Thoracic aorta (tissue), 2 donors: ENCODE data around the gene DEFB119. TPM values are rescaled to one million over a fixed set of nuclear protein-coding genes. Genes with fewer than 3 reads are reported as not detected.
"Not testable (repeated sequence)": the region's sequence is repeated elsewhere in the genome, so short reads cannot be mapped to it uniquely, and the experiment has no call there.

ENCODE experiments used
- ATAC-seq: fragments of 150-250 bp; one replicate; pipeline ENCODE4 v1.8.0; 2017; ENCODE audit warnings: low read depth; ENCODE audit not compliant: insufficient number of reproducible peaks, low FRiP score
- DNase-seq: peaks from one replicate; pipeline ENCODE4 v3.0.0-alpha.2; 2020; ENCODE audit warnings: low spot score
- H3K27ac ChIP-seq, 2 donors: fragments of 200-600 bp; sonication (generic); 1 replicate in 1 of 2; 2 replicates in 1 of 2; pipeline ENCODE4 v1.5.1; 2016; ENCODE audit warnings: mild to moderate bottlenecking in 2 of 2, moderate library complexity in 2 of 2
- H3K27me3 ChIP-seq: fragments of 200-600 bp; sonication (generic); replicated peaks from 2 replicates; pipeline ENCODE4 v1.6.0; 2016; ENCODE audit warnings: mild to moderate bottlenecking; ENCODE audit not compliant: insufficient read depth
- H3K36me3 ChIP-seq: fragments of 200-600 bp; sonication (generic); one replicate; pipeline ENCODE4 v1.5.1; 2016
- H3K4me1 ChIP-seq, 2 donors: fragments of 200-600 bp; sonication (generic); 1 replicate in 1 of 2; 2 replicates in 1 of 2; pipeline versions ENCODE4 v1.5.1 to v1.6.0; 2016; ENCODE audit warnings: low read depth in 2 of 2, mild to moderate bottlenecking in 1 of 2; ENCODE audit not compliant: control insufficient read depth in 1 of 2
- H3K4me3 ChIP-seq: fragments of 200-600 bp; sonication (generic); 2 replicates; pipeline ENCODE4 v1.5.1; 2016; ENCODE audit warnings: mild to moderate bottlenecking
- H3K9me3 ChIP-seq: fragments of 200-600 bp; sonication (generic); 2 replicates; pipeline ENCODE4 v1.5.1; 2016
- total RNA-seq, 2 donors: library from RNA; depleted of rRNA; stranded (reverse); fragments of >200 nt; gene quantifications; one replicate each; pipeline versions ENCODE4 v1.1.0 to v1.2.3, GENCODE V29; 2016
- TF ChIP-seq, protein P1 (sequence below): fragments of 200-600 bp; sonication (generic); IDR thresholded peaks from one replicate; pipeline ENCODE4 v1.5.1; 2019; ENCODE audit warnings: antibody characterized with exemption

Gene DEFB119, protein sequence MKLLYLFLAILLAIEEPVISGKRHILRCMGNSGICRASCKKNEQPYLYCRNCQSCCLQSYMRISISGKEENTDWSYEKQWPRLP
- not detected for total RNA-seq

DNA sequence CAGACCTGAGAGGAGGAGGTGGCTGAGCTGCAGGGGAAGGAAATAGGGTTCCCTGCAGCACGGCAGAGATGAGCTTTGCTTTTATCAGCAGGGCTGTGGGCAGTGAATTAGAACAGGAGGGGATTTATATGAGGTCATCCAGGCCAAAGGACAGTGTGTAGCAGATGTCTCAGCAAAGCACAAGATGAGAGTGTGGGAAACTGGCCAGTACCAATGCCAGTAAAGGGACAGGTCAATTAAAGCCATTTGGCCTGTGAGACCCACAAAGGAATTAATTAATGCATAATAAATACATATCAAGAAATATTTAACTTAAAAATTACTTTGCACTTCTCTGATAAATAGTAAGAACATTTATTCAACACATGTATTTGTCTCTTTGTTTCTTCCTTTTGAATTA lies at the start of gene DEFB119:
TSS of gene DEFB119 (minus strand) at position 101 of the 400 bp plus-strand sequence. CDS start 107 bp downstream, outside the sequence.
- DNase-seq (no peak), ATAC-seq (no peak)
- no peak within 1 kb of the TSS for H3K27ac ChIP-seq
- H3K4me3 ChIP-seq: no peak within 1 kb of the TSS
- no peaks in the 10 kb centered on the region for H3K4me1 ChIP-seq
- TF ChIP-seq, protein P1, sequence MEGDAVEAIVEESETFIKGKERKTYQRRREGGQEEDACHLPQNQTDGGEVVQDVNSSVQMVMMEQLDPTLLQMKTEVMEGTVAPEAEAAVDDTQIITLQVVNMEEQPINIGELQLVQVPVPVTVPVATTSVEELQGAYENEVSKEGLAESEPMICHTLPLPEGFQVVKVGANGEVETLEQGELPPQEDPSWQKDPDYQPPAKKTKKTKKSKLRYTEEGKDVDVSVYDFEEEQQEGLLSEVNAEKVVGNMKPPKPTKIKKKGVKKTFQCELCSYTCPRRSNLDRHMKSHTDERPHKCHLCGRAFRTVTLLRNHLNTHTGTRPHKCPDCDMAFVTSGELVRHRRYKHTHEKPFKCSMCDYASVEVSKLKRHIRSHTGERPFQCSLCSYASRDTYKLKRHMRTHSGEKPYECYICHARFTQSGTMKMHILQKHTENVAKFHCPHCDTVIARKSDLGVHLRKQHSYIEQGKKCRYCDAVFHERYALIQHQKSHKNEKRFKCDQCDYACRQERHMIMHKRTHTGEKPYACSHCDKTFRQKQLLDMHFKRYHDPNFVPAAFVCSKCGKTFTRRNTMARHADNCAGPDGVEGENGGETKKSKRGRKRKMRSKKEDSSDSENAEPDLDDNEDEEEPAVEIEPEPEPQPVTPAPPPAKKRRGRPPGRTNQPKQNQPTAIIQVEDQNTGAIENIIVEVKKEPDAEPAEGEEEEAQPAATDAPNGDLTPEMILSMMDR: no peak
- H3K27me3 ChIP-seq: no peaks in the 10 kb centered on the region
- H3K9me3 ChIP-seq: no peaks in the 10 kb centered on the region
- H3K36me3 ChIP-seq: no peaks in the 10 kb centered on the region

DNA sequence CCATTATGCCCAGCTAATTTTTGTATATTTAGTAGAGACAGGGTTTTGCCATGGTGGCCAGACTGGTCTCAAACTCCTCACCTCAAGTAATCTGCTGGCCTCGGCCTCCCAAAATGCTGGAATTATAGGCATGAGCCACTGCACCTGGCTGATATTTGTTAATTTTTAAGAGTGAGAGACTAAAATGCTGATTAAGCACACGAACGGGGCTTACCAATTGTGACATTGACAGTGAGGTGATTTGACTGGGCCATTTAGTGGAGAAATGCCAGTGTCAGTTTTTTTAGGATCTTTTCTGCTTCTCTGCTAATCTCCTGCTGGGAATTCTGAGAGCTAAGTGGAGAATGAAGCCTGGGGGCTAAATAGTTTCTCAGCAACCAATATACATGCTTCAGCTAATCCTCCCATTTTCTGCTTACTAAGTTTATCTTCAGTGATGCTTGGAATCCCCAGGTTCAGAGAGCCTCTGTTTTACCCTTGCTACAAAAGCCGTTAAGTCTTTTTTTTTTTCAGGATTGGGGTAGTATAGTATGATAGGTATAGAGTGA lies 40.3 kb upstream of the DEFB119 start:
- Histone ChIP-seq H3K36me3 (no peaks in the 10 kb centered on the region), H3K4me1 (no peaks in the 10 kb centered on the region), H3K27me3 (no peaks in the 10 kb centered on the region), H3K4me3 (no peak overlapping the region), H3K9me3 (no peaks in the 10 kb centered on the region), H3K27ac (no peak overlapping the region)
- ATAC-seq: no peak
- TF ChIP-seq, protein P1: no peak
- DNase-seq: no peak

- not testable (repeated sequence) for H3K27me3 ChIP-seq, DNase-seq, H3K4me3 ChIP-seq, H3K4me1 ChIP-seq, H3K27ac ChIP-seq, H3K36me3 ChIP-seq, ATAC-seq, H3K9me3 ChIP-seq
Observed at GRCh38 chr20:31427576-31427975, 37.2 kb upstream of the DEFB119 start.

DNA sequence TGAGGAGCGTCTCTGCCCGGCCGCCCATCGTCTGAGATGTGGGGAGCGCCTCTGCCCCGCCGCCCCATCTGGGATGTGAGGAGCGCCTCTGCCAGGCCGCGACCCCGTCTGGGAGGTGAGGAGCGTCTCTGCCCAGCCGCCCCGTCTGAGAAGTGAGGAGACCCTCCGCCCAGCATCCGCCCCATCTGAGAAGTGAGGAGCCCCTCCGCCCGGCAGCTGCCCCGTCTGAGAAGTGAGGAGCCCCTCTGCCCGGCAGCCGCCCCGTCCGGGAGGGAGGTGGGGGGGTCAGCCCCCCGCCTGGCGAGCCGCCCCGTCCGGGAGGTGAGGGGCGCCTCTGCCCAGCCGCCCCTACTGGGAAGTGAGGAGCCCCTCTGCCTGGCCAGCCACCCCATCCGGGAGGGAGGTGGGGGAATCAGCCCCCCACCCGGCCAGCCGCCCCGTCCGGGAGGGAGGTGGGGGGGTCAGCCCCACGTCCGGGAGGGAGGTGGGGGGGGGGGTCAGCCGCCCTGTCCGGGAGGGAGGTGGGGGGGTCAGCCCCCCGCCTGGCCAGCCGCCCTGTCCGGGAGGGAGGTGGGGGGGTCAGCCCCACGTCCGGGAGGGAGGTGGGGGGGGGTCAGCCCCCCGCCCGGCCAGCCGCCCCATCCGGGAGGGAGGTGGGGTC lies 36.6 kb upstream of the DEFB119 start:
- DNase-seq, H3K4me1 ChIP-seq, H3K4me3 ChIP-seq, H3K27me3 ChIP-seq, ATAC-seq, H3K9me3 ChIP-seq, H3K27ac ChIP-seq, H3K36me3 ChIP-seq: not testable (repeated sequence)

DNA sequence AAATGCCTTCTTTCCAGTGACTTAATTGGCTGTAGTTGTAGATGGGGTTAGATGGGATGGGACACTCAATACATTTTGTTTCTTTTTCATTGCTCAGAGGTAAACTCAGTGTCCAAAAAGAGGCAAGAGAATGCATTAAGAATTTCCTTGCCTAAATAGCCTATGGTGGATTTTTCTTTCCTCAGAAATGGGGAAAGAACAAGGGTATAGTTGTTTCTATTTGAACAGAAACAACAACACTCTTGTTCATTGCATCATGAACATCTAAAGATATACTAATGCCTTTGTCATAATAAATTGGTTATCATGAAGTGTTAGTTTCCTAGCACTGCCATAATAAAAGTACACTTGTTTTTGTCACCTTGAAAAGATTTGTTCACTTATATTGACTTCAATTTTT lies 35.4 kb upstream of the DEFB119 start:
- Histone ChIP-seq H3K4me1 (no peaks in the 10 kb centered on the region), H3K27ac (no peak overlapping the region), H3K27me3 (no peaks in the 10 kb centered on the region), H3K4me3 (no peak overlapping the region), H3K9me3 (no peaks in the 10 kb centered on the region), H3K36me3 (no peaks in the 10 kb centered on the region)
- ATAC-seq (no peak), DNase-seq (no peak)
- TF ChIP-seq, protein P1: no peak

DNA sequence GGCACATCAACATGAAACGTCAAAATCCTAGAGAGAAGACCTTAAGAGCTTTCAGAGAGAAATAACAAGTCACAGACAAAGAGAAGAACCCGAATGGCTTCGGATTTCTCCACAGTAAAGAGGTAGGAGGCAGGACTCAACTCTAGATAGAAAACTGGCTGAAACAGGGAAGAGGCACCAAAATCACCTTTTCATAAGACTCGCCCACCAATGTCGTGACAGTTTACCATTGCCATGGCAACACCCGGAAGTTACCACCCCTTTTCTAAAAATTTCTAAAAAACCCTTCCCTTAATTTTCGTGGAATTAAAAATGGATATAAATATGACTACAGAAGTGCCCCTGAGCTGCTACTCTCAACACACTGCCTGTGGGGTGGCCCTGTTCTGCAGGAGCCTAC lies 27.9 kb upstream of the DEFB119 start:
- ATAC-seq: no peak
- TF ChIP-seq, protein P1: no peak
- H3K9me3 ChIP-seq: no peaks in the 10 kb centered on the region

More for the DNA sequence above, 27.9 kb upstream of the DEFB119 start:
- H3K27me3 ChIP-seq: no peaks in the 10 kb centered on the region
- H3K27ac ChIP-seq: no peak overlapping the region
- H3K4me3 ChIP-seq: no peak overlapping the region
- no peaks in the 10 kb centered on the region for H3K36me3 ChIP-seq
- no peaks in the 10 kb centered on the region for H3K4me1 ChIP-seq
- DNase-seq: no peak
